Skeletal muscle satellite cell (primary cell): ENCODE results near the gene CACUL1.

Source experiments
- H3K27me3 ChIP-seq: 2 replicates; pipeline ENCODE4 v1.7.0; 2013; ENCODE audit warnings: low read length; ENCODE audit not compliant: control insufficient read depth, insufficient read depth
- H3K36me3 ChIP-seq: 2 replicates; pipeline ENCODE4 v1.7.0; 2013; ENCODE audit warnings: mild to moderate bottlenecking, control low read depth, low read length; ENCODE audit not compliant: insufficient read depth
- H3K4me1 ChIP-seq: 2 replicates; pipeline ENCODE4 v1.7.0; 2013; ENCODE audit warnings: low read length; ENCODE audit not compliant: control insufficient read depth, insufficient read depth
- H3K4me2 ChIP-seq: 2 replicates; pipeline ENCODE4 v1.7.0; 2013; ENCODE audit warnings: mild to moderate bottlenecking, low read length
- H3K4me3 ChIP-seq: 2 replicates; pipeline ENCODE4 v1.7.0; 2013; ENCODE audit warnings: low read length
- H3K9ac ChIP-seq: 2 replicates; pipeline ENCODE4 v1.7.0; 2013; ENCODE audit warnings: mild to moderate bottlenecking, low read depth, low read length, moderate library complexity
- H3K9me3 ChIP-seq: replicated peaks from 2 replicates; pipeline ENCODE4 v1.7.0; 2013; ENCODE audit warnings: mild to moderate bottlenecking, control low read depth, low read length

Gene CACUL1

GRCh38 chr10:118729200-118729599 is 25.6 kb downstream of the CACUL1 start:
- H3K36me3 ChIP-seq = no peaks in the 10 kb centered on the region
- no peaks in the 10 kb centered on the region for H3K9me3 ChIP-seq
- no peak overlapping the region for H3K4me3 ChIP-seq
- H3K9ac ChIP-seq = no peak overlapping the region
- H3K27me3 ChIP-seq = no peaks in the 10 kb centered on the region
- peaks cover 13% of the 10 kb centered on the region for H3K4me1 ChIP-seq
- no peak overlapping the region for H3K4me2 ChIP-seq

- Histone ChIP-seq H3K9ac (no peak overlapping the region), H3K4me3 (no peak overlapping the region), H3K36me3 (no peaks in the 10 kb centered on the region), H3K4me1 (peaks cover 19% of the 10 kb centered on the region), H3K27me3 (no peaks in the 10 kb centered on the region), H3K9me3 (no peaks in the 10 kb centered on the region), H3K4me2 (no peak overlapping the region)
Observed at GRCh38 chr10:118725886-118726500, 28.8 kb downstream of the CACUL1 start.

GRCh38 chr10:118723466-118723865 is 31.3 kb downstream of the CACUL1 start:
- no peak overlapping the region for H3K4me2 ChIP-seq

GRCh38 chr10:118721539-118721876 is 33.3 kb downstream of the CACUL1 start:
- Histone ChIP-seq H3K36me3 (no peaks in the 10 kb centered on the region), H3K9ac (no peak overlapping the region), H3K4me2 (no peak overlapping the region), H3K4me1 (peaks cover 20% of the 10 kb centered on the region), H3K9me3 (no peaks in the 10 kb centered on the region), H3K4me3 (no peak overlapping the region), H3K27me3 (no peaks in the 10 kb centered on the region)

More at GRCh38 chr10:118723466-118723865, 31.3 kb downstream of the CACUL1 start:
- Histone ChIP-seq H3K9me3 (no peaks in the 10 kb centered on the region), H3K4me3 (no peak overlapping the region), H3K36me3 (no peaks in the 10 kb centered on the region), H3K27me3 (no peaks in the 10 kb centered on the region), H3K9ac (no peak overlapping the region), H3K4me1 (peaks cover 21% of the 10 kb centered on the region)

- H3K4me3 ChIP-seq = no peak overlapping the region
- H3K4me2 ChIP-seq = no peak overlapping the region
- H3K36me3 ChIP-seq = no peaks in the 10 kb centered on the region
- no peak overlapping the region for H3K9ac ChIP-seq
- peaks cover 14% of the 10 kb centered on the region for H3K4me1 ChIP-seq
- no peaks in the 10 kb centered on the region for H3K27me3 ChIP-seq
- no peaks in the 10 kb centered on the region for H3K9me3 ChIP-seq
Observed at GRCh38 chr10:118720685-118721538, 33.9 kb downstream of the CACUL1 start.

GRCh38 chr10:118714366-118714765 is 40.4 kb downstream of the CACUL1 start:
- Histone ChIP-seq H3K4me3 (no peak overlapping the region), H3K9me3 (no peaks in the 10 kb centered on the region), H3K9ac (no peak overlapping the region), H3K4me2 (no peak overlapping the region), H3K36me3 (no peaks in the 10 kb centered on the region), H3K4me1 (no peaks in the 10 kb centered on the region), H3K27me3 (no peaks in the 10 kb centered on the region)

GRCh38 chr10:118712930-118713634 is 41.7 kb downstream of the CACUL1 start:
- Histone ChIP-seq H3K4me3 (no peak overlapping the region), H3K36me3 (no peaks in the 10 kb centered on the region), H3K4me2 (no peak overlapping the region), H3K27me3 (no peaks in the 10 kb centered on the region), H3K4me1 (no peaks in the 10 kb centered on the region), H3K9ac (no peak overlapping the region), H3K9me3 (no peaks in the 10 kb centered on the region)

- Histone ChIP-seq H3K27me3 (no peaks in the 10 kb centered on the region), H3K4me2 (no peak overlapping the region), H3K36me3 (peaks cover 3% of the 10 kb centered on the region), H3K9me3 (no peaks in the 10 kb centered on the region), H3K4me1 (no peaks in the 10 kb centered on the region), H3K9ac (no peak overlapping the region), H3K4me3 (no peak overlapping the region)
Observed at GRCh38 chr10:118712080-118712479, 42.7 kb downstream of the CACUL1 start.

- H3K9me3 ChIP-seq = no peaks in the 10 kb centered on the region
- no peaks in the 10 kb centered on the region for H3K4me1 ChIP-seq
- H3K4me3 ChIP-seq = no peak overlapping the region
- no peak overlapping the region for H3K4me2 ChIP-seq
- H3K27me3 ChIP-seq = no peaks in the 10 kb centered on the region
- H3K36me3 ChIP-seq = peaks cover 5% of the 10 kb centered on the region
- H3K9ac ChIP-seq = no peak overlapping the region
Observed at GRCh38 chr10:118710487-118710886, 44.3 kb downstream of the CACUL1 start.

- Histone ChIP-seq H3K4me2 (no peak overlapping the region), H3K27me3 (no peaks in the 10 kb centered on the region), H3K9ac (no peak overlapping the region), H3K4me3 (no peak overlapping the region), H3K36me3 (peaks cover 5% of the 10 kb centered on the region), H3K4me1 (no peaks in the 10 kb centered on the region), H3K9me3 (no peaks in the 10 kb centered on the region)
Observed at GRCh38 chr10:118708571-118708970, 46.2 kb downstream of the CACUL1 start.

GRCh38 chr10:118704711-118705110 is 50.1 kb downstream of the CACUL1 start:
- peaks cover 5% of the 10 kb centered on the region for H3K36me3 ChIP-seq
- no peak overlapping the region for H3K9ac ChIP-seq

More at GRCh38 chr10:118704711-118705110, 50.1 kb downstream of the CACUL1 start:
- Histone ChIP-seq H3K4me1 (no peaks in the 10 kb centered on the region), H3K27me3 (no peaks in the 10 kb centered on the region), H3K9me3 (no peaks in the 10 kb centered on the region), H3K4me2 (no peak overlapping the region), H3K4me3 (no peak overlapping the region)
